Measurements from ENCODE around the gene NWD2. TPM values are rescaled to one million over a fixed set of nuclear protein-coding genes. Genes with fewer than 3 reads are reported as not detected.

NWD2 gene
- total and polyA plus RNA-seq, 12 donors = under 0.01 to 0.91 (median 0.04) TPM; not detected in 4

- intact Hi-C loops (cut with DNase I) = no loop called here
- Histone ChIP-seq H3K27ac (no peak overlapping the region), H3K36me3 (replicated peaks in 1 of 2) (no peaks in the 10 kb centered on the region), H3K9me3 (replicated peaks in 1 of 3) (no peaks in the 10 kb centered on the region), H3K4me1 (replicated peaks in 1 of 2) (no peaks in the 10 kb centered on the region), H3K4me3 (no peak overlapping the region), H3K27me3 (no peaks in the 10 kb centered on the region)
- TF ChIP-seq POLR2A (IDR thresholded peaks at IDR 0.05) (no peak), CTCF (IDR thresholded peaks at IDR 0.05) (no peak)
- DNase-seq = no peak
- WGBS, 4 donors = 74 to 79% (median 77%) methylated on average over 2 of the region's 2 CpGs
These were observed 232.1 kb downstream of the NWD2 start for GRCh38 chr4:37476691-37477090.

- H3K27ac ChIP-seq = no peak overlapping the region
- no peaks in the 10 kb centered on the region for H3K36me3 ChIP-seq (replicated peaks in 1 of 2)
- no peaks in the 10 kb centered on the region for H3K9me3 ChIP-seq (replicated peaks in 1 of 3)
- H3K4me3 ChIP-seq = no peak overlapping the region
- DNase-seq = no peak
- no peaks in the 10 kb centered on the region for H3K4me1 ChIP-seq (replicated peaks in 1 of 2)
- no peaks in the 10 kb centered on the region for H3K27me3 ChIP-seq
- 78 to 86% (median 84%) methylated on average over 3 of the region's 3 CpGs for WGBS, 4 donors
- intact Hi-C loops (cut with DNase I) = no loop called here
- TF ChIP-seq POLR2A (IDR thresholded peaks at IDR 0.05) = no peak
- no peak for TF ChIP-seq CTCF (IDR thresholded peaks at IDR 0.05)
These were observed 232.6 kb downstream of the NWD2 start for GRCh38 chr4:37477126-37477525.

- H3K4me1 ChIP-seq (replicated peaks in 1 of 2) = no peaks in the 10 kb centered on the region
- no peaks in the 10 kb centered on the region for H3K9me3 ChIP-seq (replicated peaks in 1 of 3)
- DNase-seq = no peak
- H3K27ac ChIP-seq = no peak overlapping the region
- intact Hi-C loops (cut with DNase I) = no loop called here
- no peaks in the 10 kb centered on the region for H3K36me3 ChIP-seq (replicated peaks in 1 of 2)
- H3K27me3 ChIP-seq = no peaks in the 10 kb centered on the region
- TF ChIP-seq CTCF (IDR thresholded peaks at IDR 0.05) = no peak
- 72 to 81% (median 76%) methylated on average over 6 of the region's 6 CpGs for WGBS, 4 donors
- no peak overlapping the region for H3K4me3 ChIP-seq
These were observed 233.6 kb downstream of the NWD2 start for GRCh38 chr4:37478151-37478550.

- Histone ChIP-seq H3K27me3 (no peaks in the 10 kb centered on the region), H3K4me3 (no peak overlapping the region), H3K9me3 (replicated peaks in 1 of 3) (no peaks in the 10 kb centered on the region), H3K4me1 (replicated peaks in 1 of 2) (no peaks in the 10 kb centered on the region), H3K27ac (no peak overlapping the region), H3K36me3 (replicated peaks in 1 of 2) (no peaks in the 10 kb centered on the region)
- 44 to 71% (median 62%) methylated on average over 4 of the region's 4 CpGs for WGBS, 4 donors
- DNase-seq = no peak
- intact Hi-C loops (cut with DNase I) = no loop called here
- TF ChIP-seq POLR2A (IDR thresholded peaks at IDR 0.05) (no peak), CTCF (IDR thresholded peaks at IDR 0.05) (no peak)
These were observed 236.0 kb downstream of the NWD2 start for GRCh38 chr4:37480509-37480908.

Measured in adrenal gland (tissue), 12 donors.